H1 (cell line): Measurements from ENCODE around the gene NIN. TPM values are rescaled to one million over a fixed set of nuclear protein-coding genes. Genes with fewer than 3 reads are reported as not detected.

ENCODE experiments used
- HDAC2 ChIP-seq, 2 experiments: fragments of 300-600 bp in 1 of 2; sonication (generic) in 1 of 2; IDR thresholded peaks; 2 replicates each; pipeline ENCODE4 v1.6.1; 2011 to 2012; ENCODE audit warnings: low read depth in 2 of 2, low read length in 2 of 2, mild to moderate bottlenecking in 2 of 2, moderate library complexity in 2 of 2, borderline replicate concordance in 1 of 2, inconsistent platforms in 1 of 2
- polyA plus RNA-seq, 7 experiments: library from polyadenylated mRNA; depleted of rRNA in 3 of 7; stranded (reverse) in 5 of 7; unstranded in 2 of 7; fragments of >200 nt in 5 of 7; fragments of 200-250 nt in 2 of 7; gene quantifications; 1 replicate in 5 of 7; 2 replicates in 1 of 7; 4 replicates in 1 of 7; pipeline versions ENCODE4 v1.2.1 to v1.2.3, GENCODE V29; 2011 to 2013; ENCODE audit warnings: missing spikeins in 2 of 7, mixed read lengths in 2 of 7
- total RNA-seq: library from RNA; stranded (reverse); fragmentation: NEBNext Ultra II Directional; extraction: Animal tissue kit (Norgen Biotek cat#: 25700); gene quantifications from 2 replicates; pipeline ENCODE4 v1.2.1, GENCODE V29; 2021

Gene NIN
- total and polyA plus RNA-seq, 2 of the 8 experiments (the other 6 are each of a cell fraction or from before 2014, with no cell fraction given), result 3.2 to 21.3 TPM

- TF ChIP-seq HDAC2 (IDR thresholded peaks at IDR 0.05; ENCODE audit: borderline replicate concordance in 1 of 2, low read depth in 2 of 2, low read length in 2 of 2), result no peak
These were observed 25.7 kb upstream of the NIN start (continued) for GRCh38 chr14:50856660-50857059.
